K562 (cell line): ENCODE measurements around the gene AFG1L. TPM values are rescaled to one million over a fixed set of nuclear protein-coding genes. Genes with fewer than 3 reads are reported as not detected.

ENCODE experiments used
- ATAC-seq: fragments of 200-7000 bp; cut with Tn5 transposase; 3 replicates; pipeline ENCODE4 v1.9.1; 2020; ENCODE audit warnings: moderate library complexity
- BruUV-seq: library from RNA; stranded (reverse); fragments of 400-500 nt; replicated peaks from 2 replicates; lab custom pipeline; 2021; lab: Mats Ljungman, UMichigan
- CTCF ChIA-PET: fragments of 300-600 bp; formaldehyde crosslinking; extraction: SDS; loops from one replicate; lab custom pipeline; 2021; ENCODE audit warnings: low intra/inter-chr PET ratio; lab: Yijun Ruan, JAX
- POLR2A ChIA-PET: fragments of 300-600, 350-650 bp; sonication (Branson Sonifier 250); formaldehyde crosslinking; extraction: SDS; loops from one replicate; lab custom pipeline; 2021; ENCODE audit warnings: antibody characterized with exemption, inconsistent platforms; lab: Yijun Ruan, JAX
- DNase-seq, 4 experiments: peaks; one replicate each; pipeline versions ENCODE4 v3.0.0 to v3.0.0-alpha.2; 2011 to 2018; ENCODE audit warnings: low spot score in 3 of 4, mixed read lengths in 3 of 4; ENCODE audit errors: extremely low read depth in 1 of 4
- FAIRE-seq: peaks from 2 replicates; lab custom pipeline; 2011; peaks lifted over from hg19 to GRCh38; lab: Jason Lieb, UNC
- H2AFZ ChIP-seq: 2 replicates; pipeline ENCODE4 v1.6.0; 2011; ENCODE audit warnings: low read depth, low read length, control low read depth, inconsistent platforms
- H3K27ac ChIP-seq: fragments of 200-600 bp; 3 replicates; pipeline ENCODE4 v1.8.0; 2011; ENCODE audit warnings: low read depth, mild to moderate bottlenecking, control low read depth, inconsistent platforms, low read length, moderate library complexity, mixed read lengths; ENCODE audit errors: extremely low read depth
- H3K27me3 ChIP-seq, 2 experiments: fragments of 300-600 bp in 1 of 2; 2 replicates in 1 of 2; 3 replicates in 1 of 2; pipeline versions ENCODE4 v1.6.0 to v1.8.0; 2011; ENCODE audit warnings: inconsistent platforms in 2 of 2, low read length in 2 of 2, mild to moderate bottlenecking in 1 of 2, mixed read lengths in 1 of 2, moderate library complexity in 1 of 2; ENCODE audit not compliant: control insufficient read depth in 2 of 2, insufficient read depth in 2 of 2
- H3K36me3 ChIP-seq: fragments of 300-600 bp; 3 replicates; pipeline ENCODE4 v1.8.0; 2011; ENCODE audit warnings: mild to moderate bottlenecking, low read length, inconsistent platforms; ENCODE audit not compliant: control insufficient read depth, insufficient read depth
- H3K4me1 ChIP-seq, 2 experiments: fragments of 200-600 bp in 1 of 2; replicated peaks in 1 of 2; 2 replicates in 1 of 2; 3 replicates in 1 of 2; pipeline versions ENCODE4 v1.5.1 to v1.8.0; 2011; ENCODE audit warnings: inconsistent platforms in 2 of 2, low read length in 2 of 2, mild to moderate bottlenecking in 1 of 2, mixed read lengths in 1 of 2, moderate library complexity in 1 of 2; ENCODE audit not compliant: control insufficient read depth in 2 of 2, insufficient read depth in 2 of 2
- H3K4me2 ChIP-seq: 2 replicates; pipeline ENCODE4 v1.6.1; 2011; ENCODE audit warnings: low read length, control low read depth, inconsistent platforms, mixed read lengths; ENCODE audit not compliant: insufficient read depth
- H3K4me3 ChIP-seq: fragments of 200-600 bp; sonication (generic), shearing (Covaris generic); 2 replicates; pipeline ENCODE4 v1.5.1; 2016; ENCODE audit warnings: control low read depth, inconsistent platforms
- H3K79me2 ChIP-seq: fragments of 200-600 bp; 3 replicates; pipeline ENCODE4 v1.8.0; 2011; ENCODE audit warnings: low read length, inconsistent platforms; ENCODE audit not compliant: control insufficient read depth, insufficient read depth
- H3K9ac ChIP-seq, 2 experiments: 2 replicates each; pipeline versions ENCODE4 v1.6.0 to v1.6.1; 2011; ENCODE audit warnings: low read depth in 2 of 2, low read length in 2 of 2, control low read depth in 1 of 2, inconsistent platforms in 1 of 2, mild to moderate bottlenecking in 1 of 2, mixed read lengths in 1 of 2; ENCODE audit not compliant: insufficient read depth in 1 of 2
- H3K9me1 ChIP-seq: one replicate; pipeline ENCODE4 v1.6.0; 2011; ENCODE audit warnings: inconsistent platforms, mild to moderate bottlenecking, low read length, moderate library complexity; ENCODE audit not compliant: control insufficient read depth, insufficient read depth
- H3K9me3 ChIP-seq: replicated peaks from 2 replicates; pipeline ENCODE4 v1.5.1; 2011; ENCODE audit warnings: low read depth, low read length, inconsistent platforms; ENCODE audit not compliant: control insufficient read depth, insufficient read depth
- H4K20me1 ChIP-seq: replicated peaks from 2 replicates; pipeline ENCODE4 v1.6.1; 2011; ENCODE audit warnings: low read length, inconsistent platforms, mixed read lengths; ENCODE audit not compliant: control insufficient read depth, insufficient read depth
- EP300 ChIP-seq: IDR thresholded peaks from 2 replicates; pipeline ENCODE4 v1.6.1; 2012; ENCODE audit warnings: low read length, improper control_type of control experiment
- GTF2A2 ChIP-seq: IDR thresholded peaks from 2 replicates; pipeline ENCODE4 v1.6.1; 2016; ENCODE audit warnings: mild to moderate bottlenecking, missing genetic modification characterization, missing compliant biosample characterization
- HDGF ChIP-seq: fragments of 450-650 bp; IDR thresholded peaks from 2 replicates; pipeline ENCODE4 v1.6.1; 2016
- NR0B1 ChIP-seq: fragments of 450-650 bp; IDR thresholded peaks from one replicate; pipeline ENCODE4 v1.6.1; 2018; ENCODE audit warnings: mild to moderate bottlenecking, moderate library complexity; ENCODE audit not compliant: partially characterized antibody
- XRCC5 ChIP-seq: fragments of 200-400 bp; formaldehyde crosslinking; IDR thresholded peaks from 2 replicates; pipeline ENCODE4 v1.6.1; 2017; ENCODE audit warnings: low read depth, mild to moderate bottlenecking, low read length
- ZNF280B ChIP-seq: fragments of 250-450 bp; sonication (Bioruptor Pico); IDR thresholded peaks from 2 replicates; pipeline ENCODE4 v1.5.1; 2021; ENCODE audit warnings: mild to moderate bottlenecking
- ZNF347 ChIP-seq: fragments of 450-650 bp; formaldehyde crosslinking; IDR thresholded peaks from 2 replicates; pipeline ENCODE4 v1.4.0; 2020; ENCODE audit warnings: low read depth, mild to moderate bottlenecking, moderate library complexity
- ZNF583 ChIP-seq: fragments of 250-450 bp; sonication (Bioruptor Pico); IDR thresholded peaks from 2 replicates; pipeline ENCODE4 v1.4.0; 2020
- WGBS: fragments of 100-300 bp; shearing (Covaris generic); methylation state at CpG from one replicate; pipeline ENCODE4 v1.1.6; 2016; ENCODE audit warnings: low coverage, mixed read lengths; ENCODE audit not compliant: insufficient coverage; ENCODE audit errors: missing lambda C conversion rate; 5-methylcytosine and 5-hydroxymethylcytosine counted together
- in situ Hi-C: fragments of 300-500 bp; cut with MboI; formaldehyde crosslinking; loops from 4 replicates; pipeline ENCODE4 v1.15.0; 2018; ENCODE audit warnings: inconsistent platforms, mixed read lengths
- intact Hi-C: fragments of 100-400 bp; cut with micrococcal nuclease; formaldehyde crosslinking; loops from 2 replicates; pipeline ENCODE4 v1.14.2; 2022
- polyA plus RNA-seq, 8 experiments: library from polyadenylated mRNA; depleted of rRNA in 4 of 8; stranded (reverse) in 5 of 8; unstranded in 3 of 8; fragments of >200 nt; fragmentation: Nextera tagmentation in 2 of 8; fragmentation: Illumina TruSeq in 1 of 8; extraction: Ambion mirVana in 2 of 8; extraction: Trizol in 1 of 8; gene quantifications; 2 replicates each; pipeline versions ENCODE4 v1.2.1 to v1.2.3, GENCODE V29; 2011 to 2014; ENCODE audit warnings: inconsistent platforms in 1 of 8, missing spikeins in 1 of 8
- total RNA-seq, 7 experiments: library from RNA; depleted of rRNA in 6 of 7; stranded (reverse); fragments of >200 nt in 6 of 7; fragmentation: Illumina TruSeq in 2 of 7; extraction: Trizol in 2 of 7; gene quantifications; 2 replicates each; pipeline versions ENCODE4 v1.2.1 to v1.2.3, GENCODE V29; 2011 to 2021; ENCODE audit warnings: low replicate concordance in 1 of 7
- TF ChIP-seq, protein P1 (sequence below): IDR thresholded peaks from 2 replicates; pipeline ENCODE4 v1.6.1; 2016; ENCODE audit warnings: missing genetic modification characterization, missing compliant biosample characterization
- TF ChIP-seq, protein P2 (sequence below): fragments of 250-450 bp; sonication (Bioruptor Pico); IDR thresholded peaks from 2 replicates; pipeline ENCODE4 v1.4.0; 2020; ENCODE audit warnings: mild to moderate bottlenecking, moderate library complexity

AFG1L gene
- total and polyA plus RNA-seq, 9 of the 15 experiments (the other 6 are each of a cell fraction or from before 2014, with no cell fraction given): 2.2 to 15.5 (median 5.8) TPM

- TF ChIP-seq, protein P1, sequence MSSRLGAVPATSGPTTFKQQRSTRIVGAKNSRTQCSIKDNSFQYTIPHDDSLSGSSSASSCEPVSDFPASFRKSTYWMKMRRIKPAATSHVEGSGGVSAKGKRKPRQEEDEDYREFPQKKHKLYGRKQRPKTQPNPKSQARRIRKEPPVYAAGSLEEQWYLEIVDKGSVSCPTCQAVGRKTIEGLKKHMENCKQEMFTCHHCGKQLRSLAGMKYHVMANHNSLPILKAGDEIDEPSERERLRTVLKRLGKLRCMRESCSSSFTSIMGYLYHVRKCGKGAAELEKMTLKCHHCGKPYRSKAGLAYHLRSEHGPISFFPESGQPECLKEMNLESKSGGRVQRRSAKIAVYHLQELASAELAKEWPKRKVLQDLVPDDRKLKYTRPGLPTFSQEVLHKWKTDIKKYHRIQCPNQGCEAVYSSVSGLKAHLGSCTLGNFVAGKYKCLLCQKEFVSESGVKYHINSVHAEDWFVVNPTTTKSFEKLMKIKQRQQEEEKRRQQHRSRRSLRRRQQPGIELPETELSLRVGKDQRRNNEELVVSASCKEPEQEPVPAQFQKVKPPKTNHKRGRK (tag): no peak
- TF ChIP-seq ZNF280B (CRISPR knock-in tag) (no peak), ZNF583 (CRISPR knock-in tag) (no peak), HDGF (no peak), GTF2A2 (tag) (no peak)
These were observed 33.9 kb upstream of the AFG1L start, which contains the start of gene SNX3 (continued) for GRCh38 chr6:108260809-108261569.

GRCh38 chr6:108263371-108263770, 31.5 kb upstream of the AFG1L start:
- Histone ChIP-seq H3K27me3 (no peaks in the 10 kb centered on the region), H4K20me1 (0 out of 2 replicates have a peak, but pooled peaks cover 3% of the 10 kb centered on the region), H3K9ac (no peak overlapping the region), H3K4me2 (no peak overlapping the region)
- 79% methylated on average over 2 of the region's 2 CpGs for WGBS
- FAIRE-seq (no peak), ATAC-seq (no peak)
- TF ChIP-seq ZNF280B (CRISPR knock-in tag): no peak
- TF ChIP-seq ZNF347: no peak
- TF ChIP-seq XRCC5: no peak
- no peak for TF ChIP-seq NR0B1
- TF ChIP-seq, protein P2, sequence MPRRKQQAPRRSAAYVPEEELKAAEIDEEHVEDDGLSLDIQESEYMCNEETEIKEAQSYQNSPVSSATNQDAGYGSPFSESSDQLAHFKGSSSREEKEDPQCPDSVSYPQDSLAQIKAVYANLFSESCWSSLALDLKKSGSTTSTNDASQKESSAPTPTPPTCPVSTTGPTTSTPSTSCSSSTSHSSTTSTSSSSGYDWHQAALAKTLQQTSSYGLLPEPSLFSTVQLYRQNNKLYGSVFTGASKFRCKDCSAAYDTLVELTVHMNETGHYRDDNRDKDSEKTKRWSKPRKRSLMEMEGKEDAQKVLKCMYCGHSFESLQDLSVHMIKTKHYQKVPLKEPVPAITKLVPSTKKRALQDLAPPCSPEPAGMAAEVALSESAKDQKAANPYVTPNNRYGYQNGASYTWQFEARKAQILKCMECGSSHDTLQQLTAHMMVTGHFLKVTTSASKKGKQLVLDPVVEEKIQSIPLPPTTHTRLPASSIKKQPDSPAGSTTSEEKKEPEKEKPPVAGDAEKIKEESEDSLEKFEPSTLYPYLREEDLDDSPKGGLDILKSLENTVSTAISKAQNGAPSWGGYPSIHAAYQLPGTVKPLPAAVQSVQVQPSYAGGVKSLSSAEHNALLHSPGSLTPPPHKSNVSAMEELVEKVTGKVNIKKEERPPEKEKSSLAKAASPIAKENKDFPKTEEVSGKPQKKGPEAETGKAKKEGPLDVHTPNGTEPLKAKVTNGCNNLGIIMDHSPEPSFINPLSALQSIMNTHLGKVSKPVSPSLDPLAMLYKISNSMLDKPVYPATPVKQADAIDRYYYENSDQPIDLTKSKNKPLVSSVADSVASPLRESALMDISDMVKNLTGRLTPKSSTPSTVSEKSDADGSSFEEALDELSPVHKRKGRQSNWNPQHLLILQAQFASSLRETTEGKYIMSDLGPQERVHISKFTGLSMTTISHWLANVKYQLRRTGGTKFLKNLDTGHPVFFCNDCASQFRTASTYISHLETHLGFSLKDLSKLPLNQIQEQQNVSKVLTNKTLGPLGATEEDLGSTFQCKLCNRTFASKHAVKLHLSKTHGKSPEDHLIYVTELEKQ: no peak
- no peak for TF ChIP-seq EP300
- TF ChIP-seq, all 486 proteins: peak for 0
- Histone ChIP-seq H3K4me3 (no peak overlapping the region), H3K36me3 (peaks cover 6% of the 10 kb centered on the region; the same call in 2 of the 3 replicates), H2AFZ (no peak overlapping the region), H3K4me1 (peaks cover 7 to 12% of the 10 kb centered on the region in 2 experiments; a peak in 4 of 5 replicates), H3K9me3 (no peaks in the 10 kb centered on the region), H3K9me1 (no peaks in the 10 kb centered on the region), H3K79me2 (peaks cover 29% of the 10 kb centered on the region), H3K27ac (no peak overlapping the region)
- intact Hi-C loops: no loop called here
- BruUV-seq: no TSS peak
- CTCF ChIA-PET: no interaction called here
- POLR2A ChIA-PET: interaction anchor here (1.4 kb wide), 1 partner anchor 13 kb away, joined by 3 read pairs; no protein-coding TSS in a partner anchor
- in situ Hi-C loops: no loop called here
- DNase-seq: no peak
